ENCODE results near the gene CPLX4. TPM values are rescaled to one million over a fixed set of nuclear protein-coding genes. Genes with fewer than 3 reads are reported as not detected.
"Not testable (repeated sequence)": the region's sequence is repeated elsewhere in the genome, so short reads cannot be mapped to it uniquely, and the experiment has no call there.

CPLX4 gene
- total RNA-seq, 1 donor from 2014 or later = not detected

DNA sequence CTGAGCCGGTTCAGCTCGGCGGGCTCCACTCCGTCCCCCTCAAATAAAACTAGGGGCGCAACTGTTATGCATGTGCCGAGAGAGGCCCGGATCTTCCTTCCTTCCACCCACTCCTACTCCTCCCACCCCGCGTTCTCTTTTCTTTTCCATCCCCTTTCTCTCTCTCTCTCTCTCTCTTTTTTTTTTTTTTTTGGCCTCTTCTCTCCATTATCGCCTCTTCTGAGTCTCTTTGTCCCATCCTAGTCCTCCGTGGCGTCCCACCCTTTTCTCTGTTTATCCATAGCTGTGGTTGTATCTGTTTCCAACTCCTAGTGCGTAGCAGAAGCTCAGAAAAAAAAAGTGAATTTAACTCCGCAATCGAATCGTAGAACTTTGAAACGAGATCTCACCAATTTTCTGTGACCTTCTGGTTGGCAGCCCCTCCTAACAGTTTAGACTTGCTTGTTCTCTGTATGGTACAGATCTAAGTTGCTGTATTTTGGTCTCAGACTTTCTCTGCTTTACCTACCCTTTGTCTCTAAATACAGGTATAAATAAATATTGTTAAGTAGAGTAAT lies 48.8 kb downstream of the CPLX4 start:
- DNase-seq = no peak

DNA sequence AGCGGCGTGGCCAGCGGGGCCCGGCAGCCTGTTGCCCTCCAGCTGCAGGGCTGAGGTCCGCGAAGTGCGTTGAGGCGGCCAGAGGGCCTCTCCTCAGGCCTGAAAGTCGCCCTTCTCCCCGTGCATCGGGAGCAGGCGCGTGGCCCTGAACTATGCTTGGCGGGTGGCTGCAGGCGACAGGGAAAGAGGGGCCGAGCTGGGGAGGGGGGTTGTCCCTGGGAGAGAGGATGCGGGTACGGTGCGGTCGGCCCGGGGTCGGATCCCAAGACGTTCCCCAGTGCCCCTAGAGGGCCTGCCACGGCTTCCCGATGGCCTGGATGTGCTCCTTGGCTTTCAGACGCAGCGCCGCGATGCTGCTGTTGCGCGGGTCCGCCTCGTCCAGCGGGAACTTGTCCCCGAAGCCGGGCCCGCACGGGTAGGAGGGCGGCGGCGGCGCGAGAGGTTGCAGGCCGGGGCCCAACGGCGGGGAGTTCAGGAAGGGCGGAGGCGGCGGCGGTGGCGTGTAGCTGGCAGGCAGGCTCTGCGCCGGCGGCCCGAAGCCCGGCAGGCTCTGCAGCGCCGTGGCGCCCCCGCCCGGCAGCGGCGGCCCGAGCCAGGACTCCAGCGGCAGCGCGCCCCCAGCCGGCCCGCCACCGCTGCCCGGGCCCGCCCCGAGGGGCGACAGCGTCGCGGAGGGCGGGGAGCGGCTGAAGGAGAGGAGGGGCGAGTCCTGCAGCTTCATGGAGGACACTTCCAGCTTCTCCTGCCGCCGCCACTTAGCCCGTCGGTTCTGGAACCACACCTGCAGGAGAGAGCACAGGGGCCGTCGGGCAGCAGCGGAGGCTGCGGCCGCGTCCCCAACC lies 49.5 kb downstream of the CPLX4 start:
- DNase-seq = no peak

DNA sequence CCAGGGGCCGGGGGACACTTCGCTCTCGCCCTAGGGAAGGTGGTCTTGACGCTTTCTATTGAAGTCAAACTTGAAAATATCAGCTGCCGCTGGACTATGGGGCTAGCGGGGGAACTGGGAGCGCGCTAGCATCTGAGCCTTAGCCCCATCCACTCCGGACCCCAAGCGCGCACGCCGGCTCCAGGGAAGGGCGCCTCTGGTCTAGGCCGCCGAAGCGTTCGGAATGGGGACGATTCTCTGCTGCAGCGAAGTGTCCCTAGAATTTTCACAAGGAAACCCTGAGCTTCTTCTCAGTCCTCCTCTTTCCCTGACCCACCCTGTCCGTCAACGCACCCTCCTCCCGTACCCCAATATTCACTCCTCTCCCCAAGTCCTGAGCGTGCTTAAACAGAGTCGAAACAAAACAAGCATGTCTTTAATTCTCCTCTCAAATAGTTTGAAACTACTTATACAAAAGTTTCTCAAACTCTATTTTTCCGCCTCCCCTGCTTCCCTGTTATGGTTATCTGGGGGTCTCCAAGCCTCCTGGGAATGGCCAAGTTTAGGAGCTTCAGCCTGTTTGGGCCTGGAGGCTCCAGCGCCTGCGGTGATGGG lies 50.2 kb downstream of the CPLX4 start:
- DNase-seq = no peak

DNA sequence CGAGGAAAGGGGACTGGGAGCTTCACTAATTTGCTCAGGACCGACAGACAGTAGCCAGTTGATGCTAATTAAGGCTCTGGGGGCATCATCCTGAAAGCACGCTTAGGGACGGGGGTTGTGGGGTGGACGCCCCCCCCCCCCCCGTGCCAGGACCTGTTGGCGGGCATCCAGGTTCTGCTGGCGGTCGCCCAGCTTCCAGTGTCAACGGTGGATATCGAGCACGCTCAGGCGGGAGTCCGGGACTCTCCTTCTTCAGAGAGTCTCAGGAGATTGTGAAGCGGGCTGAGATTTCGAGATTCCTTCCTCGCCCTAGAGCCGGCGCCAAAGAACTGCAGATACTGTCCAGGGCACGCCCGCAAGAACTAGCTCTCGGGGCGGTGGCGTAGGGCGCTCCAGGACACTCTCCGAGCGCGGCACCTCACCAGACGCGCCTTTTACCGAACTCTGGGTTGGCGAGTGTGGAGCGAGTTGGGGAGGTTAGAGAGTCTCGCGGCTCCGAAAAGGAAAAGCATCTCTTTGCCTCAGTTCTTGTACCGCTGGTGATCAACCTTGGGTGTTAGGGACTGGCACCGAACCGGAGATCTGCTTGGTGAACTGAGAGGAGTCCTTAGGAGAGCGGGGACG lies 50.8 kb downstream of the CPLX4 start:
- no peak for DNase-seq

DNA sequence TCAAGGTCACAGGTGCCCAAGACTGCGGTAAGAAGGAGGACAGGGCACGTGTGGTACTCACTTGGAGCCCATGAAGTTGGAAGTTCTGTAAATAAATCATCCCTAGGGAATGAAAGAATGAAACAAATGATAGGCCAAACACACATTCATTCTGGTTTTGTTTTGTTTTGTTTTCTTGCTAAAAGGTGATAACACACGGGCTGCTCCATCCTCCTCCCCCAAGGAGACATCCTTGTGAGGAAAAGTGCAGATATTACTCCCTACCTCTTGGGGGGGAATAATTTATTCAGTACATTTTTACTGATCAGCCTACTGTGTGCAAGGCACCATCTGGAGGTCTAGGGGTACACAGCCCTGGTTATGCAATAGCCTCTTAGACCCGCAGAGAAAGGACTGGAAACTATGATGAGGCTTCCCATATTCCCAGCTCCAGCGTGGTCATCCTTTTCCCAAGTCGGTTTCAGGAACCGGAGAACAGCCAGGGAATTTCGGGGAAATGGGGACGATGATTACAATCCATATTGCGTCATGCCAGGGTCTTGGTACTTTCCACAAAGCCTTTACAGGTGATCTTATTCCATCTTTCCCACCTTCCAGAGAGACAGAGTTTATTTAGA lies 51.5 kb downstream of the CPLX4 start:
- DNase-seq = no peak

DNA sequence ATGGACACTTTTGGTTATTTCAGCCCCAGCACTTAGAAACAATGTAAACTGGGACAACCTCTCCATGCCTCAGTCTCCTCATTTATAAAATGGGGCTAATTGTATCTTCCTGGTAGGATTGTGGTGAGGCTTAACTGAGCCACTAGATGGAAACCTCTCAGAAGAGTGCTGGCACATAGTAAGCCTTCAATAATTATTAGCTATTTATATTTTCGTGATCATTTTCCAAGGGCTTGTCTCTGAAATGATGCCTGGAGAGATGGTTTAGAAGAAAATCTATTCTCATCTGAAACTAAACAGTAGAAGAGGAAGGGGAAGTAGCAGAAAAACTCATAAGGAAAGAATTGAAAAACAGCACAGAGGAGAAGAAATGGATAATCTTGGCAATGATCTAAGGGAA lies 52.0 kb downstream of the CPLX4 start:
- DNase-seq = no peak

DNA sequence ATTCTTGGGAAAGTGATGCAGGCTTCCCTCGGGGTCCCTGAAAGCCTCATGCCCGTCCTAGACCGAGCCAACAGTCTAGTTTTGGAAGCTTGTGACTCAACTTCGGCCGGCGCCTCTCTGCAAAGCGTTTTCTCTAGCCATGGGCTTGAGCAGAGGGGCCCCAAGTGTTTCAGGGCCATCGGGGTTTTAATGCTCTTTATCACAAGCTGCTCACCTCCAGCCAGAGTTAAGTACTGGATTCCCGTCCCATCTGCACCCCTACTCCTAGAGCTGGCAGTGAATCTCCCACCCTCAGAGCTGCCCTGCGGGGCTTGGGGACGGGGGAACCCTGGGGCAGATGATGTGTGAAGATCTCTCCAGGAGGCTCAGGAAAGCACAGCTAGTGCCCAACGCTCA lies 52.5 kb downstream of the CPLX4 start:
- DNase-seq = no peak

DNA sequence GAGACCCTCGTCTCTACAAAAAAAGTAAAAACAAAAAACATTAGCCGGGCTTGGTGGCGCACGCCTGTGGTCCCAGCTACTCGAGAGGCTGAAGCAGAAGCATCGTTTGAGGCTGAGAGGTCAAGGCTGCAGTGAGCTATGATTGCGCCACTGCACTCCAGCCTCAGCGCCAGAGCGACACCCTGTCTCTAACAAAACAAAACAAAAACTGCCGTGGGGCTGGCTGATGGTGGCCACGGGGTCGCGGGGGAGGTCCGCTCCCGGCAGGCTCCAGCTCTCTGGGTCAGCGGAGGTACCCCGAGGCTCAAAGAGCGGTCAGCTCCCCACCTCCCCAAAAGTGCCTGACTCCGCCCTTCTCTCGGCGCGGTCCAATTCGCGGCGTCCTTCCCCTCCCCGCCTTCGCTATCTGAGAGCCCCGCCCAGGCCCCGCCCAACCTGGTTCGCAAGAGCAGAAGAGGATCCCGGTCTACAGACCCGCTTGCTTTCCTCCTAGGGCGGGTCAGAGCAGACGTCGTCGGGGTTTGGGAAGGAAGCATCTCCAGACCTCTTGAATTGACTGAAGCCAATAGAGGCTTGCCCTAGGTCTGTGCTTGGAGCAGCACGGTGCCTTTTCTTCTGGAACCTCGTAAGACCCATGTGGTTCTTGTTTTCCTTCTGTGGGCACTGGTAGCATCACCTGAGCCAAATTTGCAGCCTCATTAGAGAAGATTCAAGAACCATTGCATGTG lies 53.0 kb downstream of the CPLX4 start:
- no peak for DNase-seq

DNA sequence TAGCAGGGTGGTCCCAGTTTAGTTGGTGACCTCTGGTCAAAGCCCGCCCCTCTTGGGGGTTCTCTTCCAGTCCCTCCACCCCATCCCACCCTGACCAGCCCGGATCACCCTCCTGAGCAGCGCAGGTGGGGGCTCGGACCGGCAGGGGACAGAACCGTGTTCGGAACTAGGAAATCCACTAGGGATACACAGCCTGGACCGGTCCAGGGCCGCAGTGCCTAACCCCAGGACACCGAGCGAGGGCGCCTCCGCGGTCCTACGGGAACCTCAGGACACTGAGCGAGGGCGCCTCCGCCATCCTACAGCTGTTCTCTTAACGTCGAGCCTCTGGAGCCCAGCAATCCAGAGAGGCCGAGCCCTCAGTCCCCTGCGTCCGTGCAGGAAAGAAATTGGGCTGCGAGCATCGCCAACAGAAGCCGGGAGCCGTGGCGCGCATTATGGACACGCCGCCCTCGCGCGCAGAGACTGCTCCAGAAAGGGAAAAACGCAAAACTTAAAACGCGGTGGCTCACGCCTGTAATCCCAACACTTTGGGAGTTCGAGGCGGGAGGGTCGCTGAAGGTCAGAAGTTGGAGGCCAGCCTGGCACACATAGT lies 53.7 kb downstream of the CPLX4 start:
- DNase-seq = no peak

DNA sequence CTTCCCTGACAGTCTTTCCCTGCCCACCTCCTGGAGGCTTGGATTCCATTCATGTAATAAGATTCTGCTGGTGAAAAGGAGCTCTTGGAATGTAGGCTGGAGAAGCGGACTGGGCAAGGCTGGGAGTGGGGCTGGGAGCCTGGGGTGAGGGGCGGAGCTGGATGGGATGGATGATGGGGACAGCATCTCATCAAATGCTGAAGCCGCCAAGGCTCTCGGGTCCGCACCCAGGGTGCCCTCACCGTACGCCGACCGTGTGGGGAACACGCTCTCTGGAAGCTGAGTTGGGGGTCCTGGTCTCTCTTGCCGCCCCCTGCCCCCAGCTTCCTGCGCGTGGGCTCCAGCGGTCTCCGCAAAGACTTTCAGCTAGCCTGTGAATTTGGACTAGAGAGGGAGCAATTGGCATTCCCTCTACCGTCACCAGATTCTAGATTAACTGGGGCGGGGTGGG lies 54.3 kb downstream of the CPLX4 start:
- no peak for DNase-seq

DNA sequence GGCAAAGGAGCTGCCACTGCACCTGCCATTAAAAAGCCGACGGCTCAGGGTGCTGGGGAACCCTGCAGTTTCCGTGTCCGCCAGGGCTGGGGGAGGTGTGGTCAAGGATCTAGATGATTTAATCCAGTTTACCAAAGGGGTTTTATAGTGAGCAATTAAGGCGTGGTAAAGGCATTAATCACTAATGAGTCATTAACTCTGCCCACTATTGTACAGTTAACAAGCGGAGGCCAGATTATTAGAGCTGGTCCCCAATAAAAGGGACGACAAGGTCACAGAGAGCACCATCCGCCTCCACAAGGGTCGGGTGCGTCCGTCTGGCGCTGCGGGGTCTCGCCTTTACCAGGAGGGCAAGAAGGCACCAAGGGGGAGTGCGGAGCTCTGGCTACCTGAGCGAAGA lies 54.8 kb downstream of the CPLX4 start:
- no peak for DNase-seq

DNA sequence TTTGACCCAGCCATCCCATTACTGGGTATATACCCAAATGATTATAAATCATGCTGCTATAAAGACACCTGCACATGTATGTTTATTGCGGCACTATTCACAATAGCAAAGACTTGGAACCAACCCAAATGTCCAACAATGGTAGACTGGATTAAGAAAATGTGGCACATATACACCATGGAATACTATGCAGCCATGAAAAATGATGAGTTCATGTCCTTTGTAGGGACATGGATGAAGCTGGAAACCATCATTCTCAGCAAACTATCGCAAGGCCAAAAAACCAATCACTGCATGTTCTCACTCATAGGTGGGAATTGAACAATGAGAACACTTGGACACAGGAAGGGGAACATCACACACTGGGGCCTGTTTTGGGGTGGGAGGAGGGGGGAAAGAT lies 56.2 kb downstream of the CPLX4 start:
- DNase-seq = not testable (repeated sequence)

DNA sequence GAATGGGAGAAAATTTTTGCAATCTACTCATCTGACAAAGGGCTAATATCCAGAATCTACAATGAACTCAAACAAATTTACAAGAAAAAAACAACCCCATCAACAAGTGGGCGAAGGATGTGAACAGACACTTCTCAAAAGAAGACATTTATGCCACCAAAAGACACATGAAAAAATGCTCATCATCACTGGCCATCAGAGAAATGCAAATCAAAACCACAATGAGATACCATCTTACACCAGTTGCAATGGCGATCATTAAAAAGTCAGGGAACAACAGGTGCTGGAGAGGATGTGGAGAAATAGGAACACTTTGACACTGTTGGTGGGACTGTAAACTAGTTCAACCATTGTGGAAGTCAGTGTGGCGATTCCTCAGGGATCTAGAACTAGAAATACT lies 56.6 kb downstream of the CPLX4 start:
- not testable (repeated sequence) for DNase-seq

DNA sequence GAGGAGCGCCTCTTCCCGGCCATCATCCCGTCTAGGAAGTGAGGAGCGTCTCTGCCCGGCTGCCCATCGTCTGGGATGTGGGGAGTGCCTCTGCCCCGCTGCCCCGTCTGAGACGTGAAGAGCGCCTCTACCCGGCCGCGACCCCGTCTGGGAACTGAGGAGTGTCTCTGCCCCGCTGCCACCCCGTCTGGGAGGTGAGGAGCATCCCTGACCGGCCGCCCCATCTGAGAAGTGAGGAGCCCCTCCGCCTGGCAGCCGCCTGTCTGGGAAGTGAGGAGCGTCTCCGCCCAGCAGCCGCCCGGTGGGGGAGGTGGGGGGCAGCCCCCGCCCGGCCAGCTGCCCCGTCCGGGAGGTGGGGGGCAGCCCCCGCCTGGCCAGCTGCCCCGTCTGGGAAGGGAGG lies 63.0 kb downstream of the CPLX4 start:
- DNase-seq = not testable (repeated sequence)

DNA sequence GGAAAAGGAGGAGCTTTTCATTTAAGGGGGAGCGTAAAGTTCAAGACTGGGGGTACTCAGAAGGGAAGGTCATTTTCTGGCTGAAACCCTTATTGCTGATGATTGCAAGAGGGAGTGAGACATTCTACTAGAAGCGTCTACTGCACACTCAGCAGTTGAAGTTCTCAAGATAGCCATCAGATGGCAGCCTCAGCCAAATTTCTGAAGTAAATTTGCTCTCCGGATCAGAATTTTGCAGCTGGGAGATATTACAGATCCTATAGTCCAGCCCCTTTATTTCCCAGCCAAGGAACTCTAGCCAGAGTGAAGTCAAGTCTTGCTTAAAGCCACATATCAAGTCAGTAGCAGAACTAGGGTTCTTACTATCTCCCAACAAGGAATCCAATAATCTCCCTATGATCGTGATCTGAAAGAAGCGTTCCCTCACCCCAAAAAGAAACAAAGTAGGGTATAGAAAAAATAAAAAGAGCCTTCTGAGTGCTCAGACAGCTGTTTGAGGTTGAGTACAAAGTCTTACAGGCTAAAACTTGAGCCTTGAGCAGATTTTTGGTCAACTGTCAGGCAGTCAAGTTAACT lies 69.2 kb downstream of the CPLX4 start:
- peak; percentile 94 for DNase-seq

DNA sequence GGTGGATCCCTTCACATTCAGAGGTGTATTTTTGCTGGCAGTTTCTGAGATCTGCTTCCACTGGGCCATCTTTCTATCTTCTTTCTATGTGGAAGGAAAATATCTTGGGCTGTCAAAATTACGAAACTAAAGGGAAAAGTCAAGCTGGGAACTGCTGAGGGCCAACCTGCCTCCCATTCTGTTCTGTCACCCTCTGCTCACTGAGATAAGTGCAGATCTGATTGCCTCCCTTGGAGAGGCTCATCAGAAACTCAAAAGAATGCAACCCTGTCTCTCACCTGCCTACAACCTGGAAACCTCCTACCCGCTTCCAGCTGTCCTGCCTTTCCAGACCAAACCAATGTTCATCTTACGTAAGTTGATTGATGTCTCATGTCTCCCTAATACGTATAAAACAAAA lies 71.7 kb downstream of the CPLX4 start:
- no peak for DNase-seq

Other genes starting within 250 kb of the CPLX4 start
- gene SEC11C, start 178.8 kb downstream of the CPLX4 start, total RNA-seq = 7.6 TPM
- 2.4 TPM for gene GRP, start 98.5 kb downstream of the CPLX4 start, total RNA-seq
- 0.39 TPM for gene RAX, start 45.2 kb downstream of the CPLX4 start, total RNA-seq
- 114 TPM for gene LMAN1, start 40.6 kb upstream of the CPLX4 start, total RNA-seq

All from skin of body (tissue), 2 donors.